ENCODE measurements around the gene MICALL1. TPM values are rescaled to one million over a fixed set of nuclear protein-coding genes. Genes with fewer than 3 reads are reported as not detected.

MICALL1 gene, protein sequence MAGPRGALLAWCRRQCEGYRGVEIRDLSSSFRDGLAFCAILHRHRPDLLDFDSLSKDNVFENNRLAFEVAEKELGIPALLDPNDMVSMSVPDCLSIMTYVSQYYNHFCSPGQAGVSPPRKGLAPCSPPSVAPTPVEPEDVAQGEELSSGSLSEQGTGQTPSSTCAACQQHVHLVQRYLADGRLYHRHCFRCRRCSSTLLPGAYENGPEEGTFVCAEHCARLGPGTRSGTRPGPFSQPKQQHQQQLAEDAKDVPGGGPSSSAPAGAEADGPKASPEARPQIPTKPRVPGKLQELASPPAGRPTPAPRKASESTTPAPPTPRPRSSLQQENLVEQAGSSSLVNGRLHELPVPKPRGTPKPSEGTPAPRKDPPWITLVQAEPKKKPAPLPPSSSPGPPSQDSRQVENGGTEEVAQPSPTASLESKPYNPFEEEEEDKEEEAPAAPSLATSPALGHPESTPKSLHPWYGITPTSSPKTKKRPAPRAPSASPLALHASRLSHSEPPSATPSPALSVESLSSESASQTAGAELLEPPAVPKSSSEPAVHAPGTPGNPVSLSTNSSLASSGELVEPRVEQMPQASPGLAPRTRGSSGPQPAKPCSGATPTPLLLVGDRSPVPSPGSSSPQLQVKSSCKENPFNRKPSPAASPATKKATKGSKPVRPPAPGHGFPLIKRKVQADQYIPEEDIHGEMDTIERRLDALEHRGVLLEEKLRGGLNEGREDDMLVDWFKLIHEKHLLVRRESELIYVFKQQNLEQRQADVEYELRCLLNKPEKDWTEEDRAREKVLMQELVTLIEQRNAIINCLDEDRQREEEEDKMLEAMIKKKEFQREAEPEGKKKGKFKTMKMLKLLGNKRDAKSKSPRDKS
- 12.2 TPM for polyA plus RNA-seq (2013, experiment 1 of 2)
- 12.4 TPM for polyA plus RNA-seq (2013, experiment 2 of 2)

DNA sequence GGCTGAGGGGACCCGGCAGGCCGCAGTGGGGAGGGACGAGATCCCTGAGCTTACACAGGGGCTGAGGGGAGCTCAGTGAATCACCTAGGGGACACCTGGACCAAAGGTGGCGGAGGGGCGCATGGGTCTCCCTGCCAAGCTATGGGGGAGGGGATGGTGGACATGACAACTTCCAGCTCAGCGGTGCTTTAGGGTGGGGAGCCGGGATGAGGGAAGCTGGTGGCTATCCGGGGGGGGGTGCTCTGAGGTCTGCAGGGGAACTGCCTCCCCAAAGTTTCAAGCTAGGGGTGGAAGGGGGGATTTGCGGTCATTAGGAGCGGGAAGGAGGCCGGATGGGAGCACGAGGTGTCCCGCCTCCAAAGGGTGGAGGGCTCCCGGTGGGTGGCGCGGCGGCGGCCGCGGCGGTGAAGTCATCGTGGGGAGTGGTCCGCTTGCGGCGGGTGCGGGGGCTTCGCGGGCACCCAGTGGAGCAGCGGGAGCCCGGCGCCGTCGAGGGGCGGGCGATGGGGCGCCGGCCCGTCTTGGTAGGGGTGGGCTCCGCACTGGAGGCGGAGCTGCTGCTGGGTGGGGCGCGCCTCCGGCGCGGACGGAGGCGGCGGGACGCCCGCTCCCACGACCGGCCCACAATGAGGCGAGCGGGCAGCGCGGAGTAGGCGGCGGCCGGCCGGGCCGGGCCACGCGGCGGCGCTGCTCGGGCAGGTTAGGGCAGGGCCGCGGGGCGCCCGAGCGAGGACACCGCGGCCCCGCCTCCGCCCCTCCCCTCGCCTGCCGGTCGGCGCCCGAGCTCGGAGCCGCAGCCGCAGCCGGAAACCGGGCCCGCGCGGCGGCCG, at the start of gene MICALL1:
Gene MICALL1, plus strand, starts transcription at position 764 of the 830 bp plus-strand sequence. CDS start 126 bp downstream, outside the sequence.
- Histone ChIP-seq H3K9ac (ENCODE audit: low read depth, low read length, poor library complexity) (peak within 1 kb of the TSS; percentile 100), H2BK15ac (ENCODE audit: low read length) (peak within 1 kb of the TSS; percentile 87), H3K18ac (ENCODE audit: low read length) (peak within 1 kb of the TSS; percentile 98), H4K8ac (ENCODE audit: low read depth, low read length) (no peak within 1 kb of the TSS), H2AK5ac (ENCODE audit: low read depth, low read length) (peak within 1 kb of the TSS; percentile 95), H3K36me3 (replicated peaks in 1 of 2; ENCODE audit: control insufficient read depth in 2 of 2, insufficient read depth in 2 of 2, low read length in 2 of 2) (peaks cover 0 to 4% of the 10 kb centered on the region in 2 donors), H4K91ac (ENCODE audit: low read depth, low read length, poor library complexity) (peak within 1 kb of the TSS; percentile 76), H2BK5ac (ENCODE audit: low read length) (peak within 1 kb of the TSS; percentile 14), H2BK120ac (ENCODE audit: low read depth, low read length) (no peak within 1 kb of the TSS), H2BK12ac (ENCODE audit: low read length) (peak within 1 kb of the TSS; percentile 12), H3K4ac (ENCODE audit: low read length) (peak within 1 kb of the TSS; percentile 47), H3K27me3 (ENCODE audit: control insufficient read depth in 3 of 3, insufficient read depth in 3 of 3, low read depth in 1 of 3, low read length in 3 of 3) (no peaks in the 10 kb centered on the region), H3K4me3 (ENCODE audit: low read length in 2 of 2) (peak within 1 kb of the TSS; percentile 76 to 90), H3K27ac (replicated peaks; ENCODE audit: low read length) (no peak within 1 kb of the TSS), H3K4me2 (ENCODE audit: insufficient read depth, low read length, poor library complexity, severe bottlenecking) (peak within 1 kb of the TSS; percentile 84), H3K4me1 (ENCODE audit: control insufficient read depth in 2 of 2, insufficient read depth in 1 of 2, low read depth in 1 of 2, low read length in 2 of 2) (peaks cover 14 to 18% of the 10 kb centered on the region in 2 donors), H3K9me3 (replicated peaks in 1 of 2; ENCODE audit: control insufficient read depth in 2 of 2, insufficient read depth in 1 of 2, low read depth in 1 of 2, low read length in 2 of 2) (no peaks in the 10 kb centered on the region), H3K79me1 (ENCODE audit: low read depth, low read length) (no peaks in the 10 kb centered on the region), H3K23ac (ENCODE audit: low read depth, low read length, poor library complexity) (peak within 1 kb of the TSS; percentile 85), H3K14ac (ENCODE audit: low read length) (peak within 1 kb of the TSS; percentile 14), H2AFZ (ENCODE audit: low read length) (peak within 1 kb of the TSS; percentile 95)
- WGBS, 2 donors (ENCODE audit: extremely low coverage in 2 of 2, insufficient read length in 2 of 2, insufficient replicate concordance in 1 of 2), result no CpG with 5 or more reads among the region's 90 CpGs
- no peak for DNase-seq (ENCODE audit: low spot score)

GRCh38 chr22:37860796-37861421, 45.2 kb upstream of the MICALL1 start:
- Histone ChIP-seq H3K14ac (ENCODE audit: low read length) (no peak overlapping the region), H3K4me3 (ENCODE audit: low read length in 2 of 2) (no peak overlapping the region), H3K36me3 (replicated peaks in 1 of 2; ENCODE audit: control insufficient read depth in 2 of 2, insufficient read depth in 2 of 2, low read length in 2 of 2) (peaks cover 44 to 95% of the 10 kb centered on the region in 2 donors)

GRCh38 chr22:37862570-37863325, 43.3 kb upstream of the MICALL1 start:
- H3K4me2 ChIP-seq (ENCODE audit: insufficient read depth, low read length, poor library complexity, severe bottlenecking), result no peak overlapping the region
- H3K36me3 ChIP-seq (replicated peaks in 1 of 2; ENCODE audit: control insufficient read depth in 2 of 2, insufficient read depth in 2 of 2, low read length in 2 of 2), result peaks cover 43 to 95% of the 10 kb centered on the region in 2 donors
- no peak overlapping the region for H2BK12ac ChIP-seq (ENCODE audit: low read length)
- no peak overlapping the region for H2BK15ac ChIP-seq (ENCODE audit: low read length)
- H3K9me3 ChIP-seq (replicated peaks in 1 of 2; ENCODE audit: control insufficient read depth in 2 of 2, insufficient read depth in 1 of 2, low read depth in 1 of 2, low read length in 2 of 2), result no peaks in the 10 kb centered on the region
- H3K23ac ChIP-seq (ENCODE audit: low read depth, low read length, poor library complexity), result no peak overlapping the region
- no peak overlapping the region for H3K18ac ChIP-seq (ENCODE audit: low read length)
- H3K14ac ChIP-seq (ENCODE audit: low read length), result no peak overlapping the region
- H2BK5ac ChIP-seq (ENCODE audit: low read length), result no peak overlapping the region
- H3K4me3 ChIP-seq (ENCODE audit: low read length in 2 of 2), result no peak overlapping the region
- no peak overlapping the region for H2BK120ac ChIP-seq (ENCODE audit: low read depth, low read length)
- H3K27ac ChIP-seq (replicated peaks; ENCODE audit: low read length), result no peak overlapping the region
- no peaks in the 10 kb centered on the region for H3K79me1 ChIP-seq (ENCODE audit: low read depth, low read length)
- no peak overlapping the region for H3K9ac ChIP-seq (ENCODE audit: low read depth, low read length, poor library complexity)
- H3K4me1 ChIP-seq (ENCODE audit: control insufficient read depth in 2 of 2, insufficient read depth in 1 of 2, low read depth in 1 of 2, low read length in 2 of 2), result peaks cover 0 to 4% of the 10 kb centered on the region in 2 donors
- no peak overlapping the region for H2AFZ ChIP-seq (ENCODE audit: low read length)
- no CpG with 5 or more reads among the region's 7 CpGs for WGBS, 2 donors (ENCODE audit: extremely low coverage in 2 of 2, insufficient read length in 2 of 2, insufficient replicate concordance in 1 of 2)
- no peak overlapping the region for H2AK5ac ChIP-seq (ENCODE audit: low read depth, low read length)
- DNase-seq (ENCODE audit: low spot score), result no peak
- H4K8ac ChIP-seq (ENCODE audit: low read depth, low read length), result no peak overlapping the region
- H4K91ac ChIP-seq (ENCODE audit: low read depth, low read length, poor library complexity), result no peak overlapping the region
- no peaks in the 10 kb centered on the region for H3K27me3 ChIP-seq (ENCODE audit: control insufficient read depth in 3 of 3, insufficient read depth in 3 of 3, low read depth in 1 of 3, low read length in 3 of 3)
- H3K4ac ChIP-seq (ENCODE audit: low read length), result no peak overlapping the region

More at GRCh38 chr22:37860796-37861421, 45.2 kb upstream of the MICALL1 start:
- WGBS, 2 donors (ENCODE audit: extremely low coverage in 2 of 2, insufficient read length in 2 of 2, insufficient replicate concordance in 1 of 2), result no CpG with 5 or more reads among the region's 7 CpGs
- no peak overlapping the region for H3K27ac ChIP-seq (replicated peaks; ENCODE audit: low read length)
- no peak overlapping the region for H3K18ac ChIP-seq (ENCODE audit: low read length)
- H2BK12ac ChIP-seq (ENCODE audit: low read length), result no peak overlapping the region
- H4K8ac ChIP-seq (ENCODE audit: low read depth, low read length), result no peak overlapping the region
- H4K91ac ChIP-seq (ENCODE audit: low read depth, low read length, poor library complexity), result no peak overlapping the region
- no peak overlapping the region for H3K4ac ChIP-seq (ENCODE audit: low read length)
- no peak for DNase-seq (ENCODE audit: low spot score)
- no peaks in the 10 kb centered on the region for H3K9me3 ChIP-seq (replicated peaks in 1 of 2; ENCODE audit: control insufficient read depth in 2 of 2, insufficient read depth in 1 of 2, low read depth in 1 of 2, low read length in 2 of 2)
- no peaks in the 10 kb centered on the region for H3K79me1 ChIP-seq (ENCODE audit: low read depth, low read length)
- no peak overlapping the region for H3K4me2 ChIP-seq (ENCODE audit: insufficient read depth, low read length, poor library complexity, severe bottlenecking)
- no peak overlapping the region for H3K9ac ChIP-seq (ENCODE audit: low read depth, low read length, poor library complexity)
- H2BK15ac ChIP-seq (ENCODE audit: low read length), result no peak overlapping the region
- peaks cover 0 to 4% of the 10 kb centered on the region in 2 donors for H3K4me1 ChIP-seq (ENCODE audit: control insufficient read depth in 2 of 2, insufficient read depth in 1 of 2, low read depth in 1 of 2, low read length in 2 of 2)
- no peak overlapping the region for H2BK120ac ChIP-seq (ENCODE audit: low read depth, low read length)
- no peaks in the 10 kb centered on the region for H3K27me3 ChIP-seq (ENCODE audit: control insufficient read depth in 3 of 3, insufficient read depth in 3 of 3, low read depth in 1 of 3, low read length in 3 of 3)
- no peak overlapping the region for H2AFZ ChIP-seq (ENCODE audit: low read length)
- H3K23ac ChIP-seq (ENCODE audit: low read depth, low read length, poor library complexity), result no peak overlapping the region
- H2AK5ac ChIP-seq (ENCODE audit: low read depth, low read length), result no peak overlapping the region
- H2BK5ac ChIP-seq (ENCODE audit: low read length), result no peak overlapping the region
